Stimulated activated CD8-positive, alpha-beta memory T cell treated with anti-CD3 and anti-CD28 coated beads, Interleukin-15, amount 100 ng/mL, for 48 hours (primary cell): Measurements from ENCODE around the gene VCP.

Experiments used
- DNase-seq, 2 donors: peaks; one replicate each; pipeline ENCODE4 v3.0.0-alpha.2; 2020; ENCODE audit warnings: low read depth in 2 of 2

Gene VCP

DNA sequence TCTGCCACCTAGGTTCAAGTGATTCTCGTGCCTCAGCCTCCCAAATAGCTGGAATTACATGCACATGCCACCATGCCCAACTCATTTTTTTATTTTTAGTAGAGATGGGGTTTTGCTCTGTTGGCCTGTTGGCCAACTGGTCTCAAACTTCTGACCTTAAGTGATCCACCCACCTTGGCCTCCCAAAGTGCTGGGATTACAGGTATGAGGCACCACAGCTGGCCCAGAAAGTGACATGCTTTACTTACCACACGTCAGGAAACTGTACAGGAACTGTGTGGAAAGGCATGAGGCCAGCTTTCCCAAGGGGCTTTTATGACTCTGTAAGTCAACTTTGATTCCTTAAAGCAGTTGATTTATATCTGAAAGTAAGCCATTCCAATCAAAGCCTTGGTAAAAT lies 57.9 kb downstream of the VCP start:
- no peak for DNase-seq

DNA sequence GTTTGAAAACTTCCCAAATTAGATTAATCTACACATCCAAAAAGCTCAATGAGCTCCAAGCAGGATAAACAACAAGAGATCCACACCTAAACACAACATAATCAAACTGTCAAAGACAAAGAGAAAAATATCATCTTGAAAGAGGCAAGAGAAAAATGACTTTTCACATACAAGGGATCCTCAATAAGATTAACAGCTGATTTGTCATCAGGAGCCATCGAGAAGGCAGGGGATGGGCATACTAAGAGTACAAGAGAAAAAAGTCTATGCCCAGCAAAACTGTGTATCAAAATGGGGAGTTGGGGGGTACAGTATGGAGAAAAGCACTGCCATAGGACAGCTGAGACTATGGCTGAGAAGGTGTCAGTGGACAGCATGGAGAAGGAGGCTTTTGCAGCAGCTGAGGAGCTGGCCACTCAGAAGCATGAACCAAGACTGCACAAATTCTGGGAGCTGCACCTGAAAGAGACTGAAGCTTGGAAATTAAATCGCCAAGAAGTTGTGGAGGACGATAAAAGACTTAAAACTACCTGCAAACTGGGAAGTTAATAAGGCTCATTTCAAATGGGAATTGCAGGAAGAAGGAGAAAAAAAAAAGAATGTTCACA lies 62.0 kb downstream of the VCP start:
- no peak for DNase-seq
